ENCODE results near the gene ROBO2. TPM values are rescaled to one million over a fixed set of nuclear protein-coding genes. Genes with fewer than 3 reads are reported as not detected.

The ROBO2 gene
- polyA plus RNA-seq, 1 donor from 2014 or later, result 55.5 TPM

DNA sequence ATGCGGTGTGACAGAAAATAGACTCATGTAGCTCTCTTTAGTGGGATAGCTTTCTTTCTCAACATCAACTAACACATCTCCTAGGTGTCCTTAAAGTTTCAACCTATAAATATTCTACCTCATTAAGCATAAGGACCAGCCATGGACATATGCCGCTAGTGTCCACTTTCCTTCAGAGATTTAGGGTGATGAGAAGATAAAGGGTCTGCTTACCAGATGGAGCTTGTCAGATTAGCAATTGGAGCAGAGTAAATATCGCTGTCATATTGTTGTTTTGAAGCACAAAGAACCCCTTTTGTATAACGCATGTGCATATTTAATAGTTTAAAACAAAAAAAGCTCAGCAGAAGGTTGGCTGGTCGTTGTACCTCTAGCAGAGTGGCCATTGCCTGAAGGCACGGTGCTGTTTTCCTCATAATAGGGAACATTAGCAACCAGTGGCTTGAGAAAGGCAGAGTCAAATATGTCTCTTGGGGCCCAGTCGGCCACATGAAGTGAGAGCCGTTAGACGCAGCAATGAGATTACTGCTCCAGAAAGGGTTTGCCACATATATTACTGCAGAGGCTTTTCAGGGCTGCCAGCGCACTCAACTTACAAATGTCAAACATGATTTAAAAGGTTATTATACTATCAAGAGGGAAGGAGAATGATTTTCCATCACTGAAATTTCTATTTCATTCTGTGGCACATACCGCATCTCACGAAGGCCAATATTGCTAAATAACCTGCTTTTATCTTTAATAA lies 264.2 kb downstream of the ROBO2 start:
- Histone ChIP-seq H3F3A (ENCODE audit: insufficient read depth, low read length, poor library complexity, severe bottlenecking) (peaks cover 7% of the 10 kb centered on the region), H3K9ac (ENCODE audit: low read length) (peak overlapping the region; percentile 31), H3K36me3 (ENCODE audit: insufficient read depth, low read length) (no peaks in the 10 kb centered on the region), H3K9me2 (ENCODE audit: insufficient read depth, low read length) (no peaks in the 10 kb centered on the region), H3K27ac (ENCODE audit: low read length) (peak overlapping the region; percentile 76), H4K20me1 (ENCODE audit: insufficient read depth) (no peaks in the 10 kb centered on the region), H2AFZ (ENCODE audit: low read depth, low read length) (no peak overlapping the region), H3K27me3 (ENCODE audit: insufficient read depth, low read depth, low read length) (no peaks in the 10 kb centered on the region), H3K4me3 (ENCODE audit: low read length) (peak overlapping the region; percentile 51), H3K9me3 (ENCODE audit: low read length) (no peaks in the 10 kb centered on the region), H3K79me2 (replicated peaks; ENCODE audit: insufficient read depth, low read length) (no peaks in the 10 kb centered on the region), H3K4me2 (ENCODE audit: low read length) (peak overlapping the region; percentile 75)
- TF ChIP-seq TAF1 (IDR thresholded peaks at IDR 0.05; ENCODE audit: low read depth) (no peak), CTCF (IDR thresholded peaks at IDR 0.05; ENCODE audit: poor library complexity, severe bottlenecking) (no peak), REST (IDR thresholded peaks at IDR 0.05; ENCODE audit: borderline replicate concordance) (no peak), RAD21 (conservative IDR thresholded peaks at IDR 0.05) (peak; percentile 34), EZH2 (IDR thresholded peaks at IDR 0.05; ENCODE audit: borderline replicate concordance, insufficient read depth, low read length, poor library complexity, severe bottlenecking) (no peak), POLR2AphosphoS5 (IDR thresholded peaks at IDR 0.05) (peak; percentile 95), MXI1 (conservative IDR thresholded peaks at IDR 0.05; ENCODE audit: poor library complexity, severe bottlenecking) (peak; percentile 9), SMC3 (conservative IDR thresholded peaks at IDR 0.05; ENCODE audit: poor library complexity) (peak; percentile 46), EP300 (conservative IDR thresholded peaks at IDR 0.05; ENCODE audit: poor library complexity, severe bottlenecking) (peak; percentile 93)

DNA sequence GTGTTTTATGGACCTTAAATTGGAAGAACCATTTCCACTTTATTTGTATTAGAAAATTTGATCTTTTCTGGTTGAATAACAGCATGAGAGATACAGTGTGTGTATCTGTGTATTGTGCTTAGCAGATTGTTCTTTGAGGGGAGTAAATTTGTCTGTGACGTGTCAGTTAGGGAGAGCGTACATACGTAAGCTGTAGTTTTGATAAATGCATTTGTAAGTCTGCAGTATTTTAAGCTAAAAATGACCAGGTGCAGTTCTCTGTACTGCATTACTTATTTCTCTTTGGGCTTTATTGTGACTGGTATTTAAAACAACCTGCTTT lies 264.8 kb downstream of the ROBO2 start:
- Histone ChIP-seq H3K27ac (ENCODE audit: low read length) (peak overlapping the region; percentile 76), H4K20me1 (ENCODE audit: insufficient read depth) (no peaks in the 10 kb centered on the region), H3K9ac (ENCODE audit: low read length) (peak overlapping the region; percentile 31), H3K79me2 (replicated peaks; ENCODE audit: insufficient read depth, low read length) (no peaks in the 10 kb centered on the region), H2AFZ (ENCODE audit: low read depth, low read length) (no peak overlapping the region), H3K27me3 (ENCODE audit: insufficient read depth, low read depth, low read length) (no peaks in the 10 kb centered on the region), H3K4me3 (ENCODE audit: low read length) (peak overlapping the region; percentile 51), H3K9me2 (ENCODE audit: insufficient read depth, low read length) (no peaks in the 10 kb centered on the region), H3F3A (ENCODE audit: insufficient read depth, low read length, poor library complexity, severe bottlenecking) (peaks cover 7% of the 10 kb centered on the region), H3K9me3 (ENCODE audit: low read length) (no peaks in the 10 kb centered on the region), H3K4me2 (ENCODE audit: low read length) (peak overlapping the region; percentile 75), H3K36me3 (ENCODE audit: insufficient read depth, low read length) (no peaks in the 10 kb centered on the region)
- no peak for TF ChIP-seq POLR2AphosphoS5 (IDR thresholded peaks at IDR 0.05)
- TF ChIP-seq EP300 (conservative IDR thresholded peaks at IDR 0.05; ENCODE audit: poor library complexity, severe bottlenecking), result no peak
- no peak for TF ChIP-seq EZH2 (IDR thresholded peaks at IDR 0.05; ENCODE audit: borderline replicate concordance, insufficient read depth, low read length, poor library complexity, severe bottlenecking)
- no peak for TF ChIP-seq TAF1 (IDR thresholded peaks at IDR 0.05; ENCODE audit: low read depth)
- no peak for TF ChIP-seq MXI1 (conservative IDR thresholded peaks at IDR 0.05; ENCODE audit: poor library complexity, severe bottlenecking)
- TF ChIP-seq REST (IDR thresholded peaks at IDR 0.05; ENCODE audit: borderline replicate concordance), result no peak
- no peak for TF ChIP-seq RAD21 (conservative IDR thresholded peaks at IDR 0.05)
- TF ChIP-seq CTCF (IDR thresholded peaks at IDR 0.05; ENCODE audit: poor library complexity, severe bottlenecking), result no peak
- TF ChIP-seq SMC3 (conservative IDR thresholded peaks at IDR 0.05; ENCODE audit: poor library complexity), result no peak
